Naive thymus-derived CD8-positive, alpha-beta T cell (primary cell): Measurements from ENCODE around the gene TNS1. TPM values are rescaled to one million over a fixed set of nuclear protein-coding genes. Genes with fewer than 3 reads are reported as not detected.

ENCODE experiments used
- ATAC-seq, 2 donors: fragments of 150-1000 bp; cut with Tn5 transposase in 1 of 2; sonication (Bioruptor Pico), chemical (Tn5 transposase) in 1 of 2; 1 replicate in 1 of 2; 2 replicates in 1 of 2; pipeline ENCODE4 v1.10.0; 2021; ENCODE audit warnings: mild to moderate bottlenecking in 2 of 2, moderate library complexity in 2 of 2
- POLR2A ChIA-PET: fragments of 350-600 bp; sonication (Branson Sonifier 250); formaldehyde crosslinking; loops from one replicate; lab custom pipeline; 2021; ENCODE audit warnings: antibody characterized with exemption; lab: Charles Lee
- DNase-seq, 10 donors: peaks; one replicate each; pipeline versions ENCODE4 v3.0.0 to v3.0.0-alpha.2; 2020 to 2022
- H3K27ac Mint-ChIP-seq, 10 donors: one replicate each; pipeline ENCODE4 v1.8.0; 2020 to 2022; ENCODE audit warnings: mild to moderate bottlenecking in 10 of 10, mixed read lengths in 10 of 10, moderate library complexity in 4 of 10, inconsistent platforms in 1 of 10
- H3K27me3 Mint-ChIP-seq, 5 donors: one replicate each; pipeline ENCODE4 v1.8.0; 2021 to 2022; ENCODE audit warnings: mixed read lengths in 5 of 5
- H3K36me3 Mint-ChIP-seq, 3 donors: one replicate each; pipeline ENCODE4 v1.8.0; 2020 to 2022; ENCODE audit warnings: mixed read lengths in 3 of 3, mild to moderate bottlenecking in 2 of 3, inconsistent platforms in 1 of 3
- H3K4me1 Mint-ChIP-seq, 4 donors: one replicate each; pipeline ENCODE4 v1.8.0; 2021 to 2022; ENCODE audit warnings: mixed read lengths in 4 of 4
- H3K4me3 Mint-ChIP-seq, 10 donors: one replicate each; pipeline ENCODE4 v1.8.0; 2020 to 2022; ENCODE audit warnings: mild to moderate bottlenecking in 10 of 10, mixed read lengths in 10 of 10, moderate library complexity in 6 of 10, inconsistent platforms in 1 of 10
- H3K9me3 Mint-ChIP-seq, 9 donors: one replicate each; pipeline ENCODE4 v1.8.0; 2020 to 2022; ENCODE audit warnings: mixed read lengths in 9 of 9, mild to moderate bottlenecking in 3 of 9, inconsistent platforms in 1 of 9, moderate library complexity in 1 of 9
- microRNA-seq: library from miRNA; unstranded; fragments of <30 nt; microRNA quantifications from one replicate; pipeline ENCODE4 v1.2.0, GENCODE V29; 2022; ENCODE audit warnings: borderline microRNAs expressed
- polyA plus RNA-seq, 3 donors: library from polyadenylated mRNA; unstranded; fragments of 300-500 nt; fragmentation: Illumina TruSeq; gene quantifications; one replicate each; pipeline ENCODE4 v1.2.3, GENCODE V29; 2021
- total RNA-seq, 8 experiments: library from RNA in 2 of 8; stranded (reverse) in 2 of 8; gene quantifications; one replicate each; pipeline ENCODE4 v1.2.3 and lab custom pipeline; 2021 to 2026

TNS1 gene
- total and polyA plus RNA-seq, 5 experiments from 2014 or later, result 0.21 to 0.47 TPM; not detected in 3

DNA sequence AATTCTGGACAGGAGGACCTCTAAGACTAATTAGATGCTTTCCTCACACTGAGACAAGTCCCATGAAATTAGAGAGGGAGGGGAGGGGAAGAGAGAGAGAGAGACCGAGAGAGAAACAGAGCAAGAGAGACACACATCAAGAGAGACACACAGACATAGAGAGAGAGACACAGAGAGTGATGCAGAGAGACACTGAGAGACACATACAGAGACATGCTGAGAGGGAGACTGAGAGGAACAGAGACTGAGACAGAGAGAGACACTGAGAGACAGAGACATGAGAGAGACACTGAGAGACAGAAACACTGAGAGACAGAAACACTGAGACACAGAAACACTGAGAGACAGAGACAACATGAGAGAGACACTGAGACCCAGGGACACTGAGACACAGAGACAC lies 250.8 kb downstream of the TNS1 start:
- Mint-ChIP-seq H3K9me3 (no peaks in the 10 kb centered on the region), H3K4me3 (no peak overlapping the region), H3K27ac (peak overlapping the region in 4 of 10 donors; percentile 13 to 74 (median 52)), H3K36me3 (no peaks in the 10 kb centered on the region), H3K4me1 (peaks cover 22 to 36% (median 27%) of the 10 kb centered on the region in 4 donors), H3K27me3 (peaks cover 0 to 9% (median 0%) of the 10 kb centered on the region in 5 donors)
- DNase-seq, result no peak
- ATAC-seq, result no peak
- POLR2A ChIA-PET, result interaction anchor here (0.6 kb wide), 1 partner anchor 20 kb away, joined by 3 read pairs; no protein-coding TSS in a partner anchor

DNA sequence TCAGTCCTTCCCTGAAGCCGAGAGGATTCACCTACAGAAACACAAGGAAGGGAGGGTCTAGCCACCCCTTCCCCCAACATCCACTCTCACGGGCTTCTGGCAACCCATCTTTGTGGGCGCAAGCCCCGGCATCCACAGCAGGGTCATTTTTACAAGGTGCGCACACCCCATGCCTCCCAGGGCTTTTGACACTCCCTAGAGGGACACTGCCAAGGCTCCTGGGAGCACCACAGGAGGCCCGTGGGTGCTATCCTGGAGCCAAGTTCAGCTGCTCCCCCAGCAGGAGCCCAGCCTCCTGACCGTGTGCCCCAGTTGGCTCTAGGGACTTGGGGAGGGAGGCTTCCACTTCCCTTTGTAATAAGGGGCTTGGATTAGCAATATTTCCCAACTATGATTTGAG lies 251.6 kb downstream of the TNS1 start:
- no peak for DNase-seq
- Mint-ChIP-seq H3K27me3 (peaks cover 0 to 8% (median 0%) of the 10 kb centered on the region in 5 donors), H3K27ac (no peak overlapping the region), H3K4me3 (no peak overlapping the region), H3K36me3 (no peaks in the 10 kb centered on the region), H3K4me1 (peaks cover 17 to 28% (median 21%) of the 10 kb centered on the region in 4 donors), H3K9me3 (no peaks in the 10 kb centered on the region)
- no peak for ATAC-seq
- POLR2A ChIA-PET, result interaction anchor here (0.6 kb wide), 1 partner anchor 19 kb away, joined by 3 read pairs; no protein-coding TSS in a partner anchor

Small RNA genes lying within 50 kb of the gene (microRNA-seq; reads per million reads assigned to microRNA genes)
- gene MIR6809, result not detected

Other genes starting within 250 kb of the TNS1 start
- gene RUFY4, start 66.3 kb upstream of the TNS1 start, total RNA-seq, result 1 to 10 TPM in 1 of 2 experiments, under 1 TPM in 1; 0.16 to 1.5 TPM
- under 1 TPM in 1 of 3 donors, not detected in 2; 0.31 TPM for gene RUFY4, start 66.3 kb upstream of the TNS1 start, polyA plus RNA-seq
- not detected for gene CXCR2, start 123.0 kb upstream of the TNS1 start, total RNA-seq
- 1 to 10 TPM in 1 of 3 donors, under 1 TPM in 1, not detected in 1; 0.23 to 1.5 TPM for gene CXCR2, start 123.0 kb upstream of the TNS1 start, polyA plus RNA-seq
- not detected for gene CXCR1, start 164.0 kb upstream of the TNS1 start, total RNA-seq
- under 1 TPM in 1 of 3 donors, not detected in 2; 0.39 TPM for gene CXCR1, start 164.0 kb upstream of the TNS1 start, polyA plus RNA-seq
- 100 to 1,000 TPM; 425 to 448 TPM for gene ARPC2, start 214.2 kb upstream of the TNS1 start, total RNA-seq
- gene ARPC2, start 214.2 kb upstream of the TNS1 start, polyA plus RNA-seq, result 100 to 1,000 TPM; 690 to 865 (median 728) TPM